Panc1 (cell line): ENCODE data around the gene SCAMP3. TPM values are rescaled to one million over a fixed set of nuclear protein-coding genes. Genes with fewer than 3 reads are reported as not detected.
A peak's percentile ranks its signal among the peaks of the same experiment; 100 is the strongest.

Experiments
- ATAC-seq: fragments of 200-7000 bp; cut with Tn5 transposase; 2 replicates; pipeline ENCODE4 v1.9.1; 2020; ENCODE audit warnings: mild to moderate bottlenecking, moderate library complexity
- BruUV-seq: library from RNA; stranded (reverse); fragments of 400-500 nt; replicated peaks from 2 replicates; lab custom pipeline; 2021; lab: Mats Ljungman, UMichigan
- CTCF ChIA-PET: fragments of 300-600 bp; sonication (Branson Sonifier 250); formaldehyde crosslinking; loops from one replicate; lab custom pipeline; 2022; ENCODE audit warnings: antibody characterized with exemption; lab: Charles Lee
- POLR2A ChIA-PET: fragments of 300-600 bp; sonication (Branson Sonifier 250); formaldehyde crosslinking; loops from one replicate; lab custom pipeline; 2022; ENCODE audit warnings: antibody characterized with exemption; lab: Charles Lee
- DNase-seq: peaks from one replicate; pipeline ENCODE4 v3.0.0-alpha.2; 2010; ENCODE audit warnings: low read depth, low spot score
- H3K27ac ChIP-seq: 2 replicates; pipeline ENCODE4 v1.5.1; 2011; ENCODE audit warnings: mild to moderate bottlenecking, low read length, inconsistent platforms
- H3K27me3 ChIP-seq: fragments of 200-500 bp; sonication (Bioruptor generic); 2 replicates; pipeline ENCODE4 v1.6.0; 2014; ENCODE audit warnings: low read length, inconsistent platforms; ENCODE audit not compliant: control insufficient read depth, insufficient read depth
- H3K36me3 ChIP-seq: fragments of 200-500 bp; sonication (Bioruptor generic); 2 replicates; pipeline ENCODE4 v1.5.1; 2014; ENCODE audit warnings: inconsistent platforms, mild to moderate bottlenecking, low read length, moderate library complexity; ENCODE audit not compliant: control insufficient read depth, insufficient read depth
- H3K4me1 ChIP-seq: 2 replicates; pipeline ENCODE4 v1.5.1; 2011; ENCODE audit warnings: inconsistent platforms, mild to moderate bottlenecking, low read length, moderate library complexity; ENCODE audit not compliant: control insufficient read depth, insufficient read depth
- H3K4me3 ChIP-seq, 2 experiments: 2 replicates each; pipeline ENCODE4 v1.5.1; 2011 to 2012; ENCODE audit warnings: low read depth in 2 of 2, low read length in 2 of 2, mild to moderate bottlenecking in 2 of 2, inconsistent platforms in 1 of 2, moderate library complexity in 1 of 2
- H3K9me3 ChIP-seq: fragments of 200-500 bp; sonication (Bioruptor generic); 2 replicates; pipeline ENCODE4 v1.5.1; 2014; ENCODE audit warnings: low read depth, mild to moderate bottlenecking, inconsistent platforms, low read length, moderate library complexity; ENCODE audit not compliant: control insufficient read depth, insufficient read depth
- CTCF ChIP-seq: fragments of 450-650 bp; IDR thresholded peaks from 2 replicates; pipeline ENCODE4 v1.5.1; 2017; ENCODE audit warnings: mild to moderate bottlenecking
- POLR2AphosphoS5 ChIP-seq: IDR thresholded peaks from 2 replicates; pipeline ENCODE4 v1.6.1; 2012; ENCODE audit warnings: mild to moderate bottlenecking, low read depth, low read length, moderate library complexity
- REST ChIP-seq, 2 experiments: IDR thresholded peaks; 2 replicates each; pipeline ENCODE4 v1.6.1; 2011 to 2012; ENCODE audit warnings: low read depth in 2 of 2, control low read depth in 1 of 2, low read length in 1 of 2, mild to moderate bottlenecking in 1 of 2, moderate library complexity in 1 of 2; ENCODE audit not compliant: insufficient read depth in 1 of 2
- SIN3A ChIP-seq: IDR thresholded peaks from 2 replicates; pipeline ENCODE4 v1.6.1; 2012; ENCODE audit warnings: low read depth, mild to moderate bottlenecking, low read length, moderate library complexity, borderline replicate concordance; ENCODE audit not compliant: insufficient read depth
- TCF7L2 ChIP-seq: IDR thresholded peaks from 2 replicates; pipeline ENCODE4 v1.6.1; 2011; ENCODE audit warnings: mild to moderate bottlenecking, low read depth, low read length, inconsistent platforms
- in situ Hi-C: cut with HindIII; loops from 2 replicates; pipeline ENCODE4 v1.10.0; 2016; ENCODE audit warnings: low sequenced_read_pairs, low pct_unique_long_range_greater_than_20kb
- intact Hi-C: fragments of 100-400 bp; cut with micrococcal nuclease; formaldehyde crosslinking; loops from one replicate; pipeline ENCODE4 v1.10.0; 2022; ENCODE audit not compliant: unreplicated experiment
- total RNA-seq: library from RNA; stranded (reverse); gene quantifications from one replicate; pipeline ENCODE4 v1.2.1, GENCODE V29; 2021; ENCODE audit not compliant: unreplicated experiment

SCAMP3 gene
- total RNA-seq, 1 experiment from 2014 or later, result 200 TPM

- DNase-seq (no peak), ATAC-seq (no peak)
- POLR2A ChIA-PET, result interaction anchor here (0.5 kb wide), 1 partner anchor 27 kb away, joined by 5 read pairs; no protein-coding TSS in a partner anchor
- Histone ChIP-seq H3K36me3 (peaks cover 5% of the 10 kb centered on the region), H3K4me1 (peaks cover 8% of the 10 kb centered on the region), H3K9me3 (no peaks in the 10 kb centered on the region), H3K27ac (no peak overlapping the region), H3K27me3 (no peaks in the 10 kb centered on the region), H3K4me3 (peak overlapping the region; percentile 72 to 77; a peak in 3 of 4 replicates)
- in situ Hi-C loops (no loop called here), intact Hi-C loops (no loop called here)
- CTCF ChIA-PET, result interaction anchor here (1.1 kb wide), 1 partner anchor 8 kb away, joined by 3 read pairs; no protein-coding TSS in a partner anchor
- no TSS peak for BruUV-seq
- TF ChIP-seq CTCF (no peak; the same call in 1 of the 2 replicates), POLR2AphosphoS5 (no peak), TCF7L2 (no peak), SIN3A (no peak), REST (IDR thresholded peaks at IDR 0.05; ENCODE audit: insufficient read depth in 1 of 2, low read depth in 2 of 2, low read length in 1 of 2) (no peak)
Observed at GRCh38 chr1:155253208-155253607, 9.0 kb downstream of the SCAMP3 start.

- Histone ChIP-seq H3K4me1 (peaks cover 8% of the 10 kb centered on the region), H3K36me3 (peaks cover 3% of the 10 kb centered on the region; the same call in 1 of the 2 replicates), H3K4me3 (no peak overlapping the region), H3K9me3 (no peaks in the 10 kb centered on the region), H3K27me3 (no peaks in the 10 kb centered on the region), H3K27ac (no peak overlapping the region)
- no peak for TF ChIP-seq POLR2AphosphoS5
- TF ChIP-seq CTCF, result no peak
- no peak for TF ChIP-seq SIN3A
- TF ChIP-seq REST (IDR thresholded peaks at IDR 0.05; ENCODE audit: insufficient read depth in 1 of 2, low read depth in 2 of 2, low read length in 1 of 2), result no peak
- no peak for TF ChIP-seq TCF7L2
- ChIA-PET POLR2A (interaction anchor here (1.2 kb wide), 1 partner anchor 65 kb away, joined by 3 read pairs; no protein-coding TSS in a partner anchor), CTCF (interaction anchor here (0.6 to 3.9 kb wide), 9 partner anchors 12 to 397 kb away, joined by 3 to 34 read pairs (median 3); partner anchors contain the start of genes FDPS and RUSC1)
- ATAC-seq (no peak), DNase-seq (no peak)
- BruUV-seq, result no TSS peak
- intact Hi-C loops (no loop called here), in situ Hi-C loops (no loop called here)
Observed at GRCh38 chr1:155251566-155251965, 10.6 kb downstream of the SCAMP3 start.
